Islet of Langerhans (tissue), 1 donor: ENCODE data around the gene PAGE4.

ENCODE experiments used
- FAIRE-seq: peaks from one replicate; lab custom pipeline; 2011; peaks lifted over from hg19 to GRCh38; lab: Jason Lieb, UNC

The PAGE4 gene, protein sequence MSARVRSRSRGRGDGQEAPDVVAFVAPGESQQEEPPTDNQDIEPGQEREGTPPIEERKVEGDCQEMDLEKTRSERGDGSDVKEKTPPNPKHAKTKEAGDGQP

GRCh38 chrX:49829016-49829415, at the start of gene PAGE4:
Gene PAGE4, plus strand, starts transcription at chrX:49829303. Its CDS starts 1,126 bp downstream, at chrX:49830429.
- FAIRE-seq = no peak

- FAIRE-seq = no peak
Measured at GRCh38 chrX:49784747-49785280, 44.3 kb upstream of the PAGE4 start.

- FAIRE-seq = no peak
Measured at GRCh38 chrX:49792376-49792775, 36.7 kb upstream of the PAGE4 start.

DNA sequence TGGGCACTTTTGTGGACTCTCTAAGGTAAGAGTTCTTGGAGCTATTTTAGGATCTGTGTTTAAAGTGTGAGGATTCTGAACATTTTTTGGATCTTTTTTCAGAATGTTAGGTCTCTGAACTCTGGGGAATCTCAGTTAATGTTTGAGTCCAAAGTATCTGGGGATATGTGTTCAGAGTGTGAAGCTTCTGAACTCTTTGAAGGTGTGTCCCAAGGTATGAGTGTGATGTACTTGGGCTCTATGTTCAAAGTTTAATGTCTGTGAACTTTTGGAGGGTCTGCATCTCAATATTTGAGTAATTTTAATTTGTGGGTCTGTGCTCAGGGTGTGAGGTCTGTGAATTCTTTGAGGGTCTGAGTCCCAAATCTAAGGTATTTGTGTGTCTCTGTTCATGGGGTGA, 35.4 kb upstream of the PAGE4 start:
- FAIRE-seq = no peak

GRCh38 chrX:49799828-49800227, 29.3 kb upstream of the PAGE4 start:
- no peak for FAIRE-seq

- no peak for FAIRE-seq
Measured at GRCh38 chrX:49809891-49810632, 19.0 kb upstream of the PAGE4 start.

DNA sequence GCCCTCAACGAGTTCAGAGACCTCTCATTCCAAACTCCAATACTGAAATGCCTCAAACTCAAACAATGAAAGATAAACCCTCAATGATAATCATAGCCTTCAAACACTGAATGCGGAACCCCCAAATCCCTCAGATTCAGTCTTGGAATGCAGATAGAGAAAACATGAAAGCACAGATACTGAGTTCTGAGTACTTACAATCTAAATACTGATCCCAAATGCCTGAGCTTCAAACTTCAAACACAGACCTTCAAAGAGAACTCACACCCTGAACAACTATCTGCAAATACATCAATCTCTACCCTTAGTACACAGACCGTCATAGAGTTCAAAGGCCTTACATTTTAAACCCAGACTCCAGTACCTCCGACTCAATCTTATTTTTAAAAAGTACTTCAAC, 16.9 kb upstream of the PAGE4 start:
- FAIRE-seq = no peak

GRCh38 chrX:49816435-49816834, 12.7 kb upstream of the PAGE4 start:
- FAIRE-seq = no peak

GRCh38 chrX:49838374-49838773, 9.3 kb downstream of the PAGE4 start:
- no peak for FAIRE-seq

GRCh38 chrX:49840679-49841078, 11.6 kb downstream of the PAGE4 start:
- FAIRE-seq = no peak

GRCh38 chrX:49842621-49843020, 13.5 kb downstream of the PAGE4 start:
- FAIRE-seq = no peak

DNA sequence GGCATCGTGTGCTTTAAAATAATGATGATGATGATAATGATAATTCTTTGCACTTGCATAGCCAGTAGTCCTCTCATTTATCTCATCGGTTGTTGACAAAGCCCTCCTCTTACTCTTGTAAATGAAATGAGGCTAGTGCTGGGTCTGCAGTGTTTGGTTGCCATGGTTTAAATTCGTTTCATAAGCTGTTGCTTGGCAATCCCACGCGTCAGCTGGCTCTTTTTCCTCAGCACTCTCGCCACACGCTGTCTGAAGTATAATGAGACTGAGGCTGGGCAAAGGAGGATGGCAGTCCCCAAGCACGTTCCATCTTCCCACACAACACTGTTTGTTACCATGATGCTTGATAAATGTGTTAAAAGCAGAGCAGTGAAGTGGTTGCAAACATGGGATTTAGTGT, 15.5 kb downstream of the PAGE4 start:
- FAIRE-seq = peak; percentile 60

DNA sequence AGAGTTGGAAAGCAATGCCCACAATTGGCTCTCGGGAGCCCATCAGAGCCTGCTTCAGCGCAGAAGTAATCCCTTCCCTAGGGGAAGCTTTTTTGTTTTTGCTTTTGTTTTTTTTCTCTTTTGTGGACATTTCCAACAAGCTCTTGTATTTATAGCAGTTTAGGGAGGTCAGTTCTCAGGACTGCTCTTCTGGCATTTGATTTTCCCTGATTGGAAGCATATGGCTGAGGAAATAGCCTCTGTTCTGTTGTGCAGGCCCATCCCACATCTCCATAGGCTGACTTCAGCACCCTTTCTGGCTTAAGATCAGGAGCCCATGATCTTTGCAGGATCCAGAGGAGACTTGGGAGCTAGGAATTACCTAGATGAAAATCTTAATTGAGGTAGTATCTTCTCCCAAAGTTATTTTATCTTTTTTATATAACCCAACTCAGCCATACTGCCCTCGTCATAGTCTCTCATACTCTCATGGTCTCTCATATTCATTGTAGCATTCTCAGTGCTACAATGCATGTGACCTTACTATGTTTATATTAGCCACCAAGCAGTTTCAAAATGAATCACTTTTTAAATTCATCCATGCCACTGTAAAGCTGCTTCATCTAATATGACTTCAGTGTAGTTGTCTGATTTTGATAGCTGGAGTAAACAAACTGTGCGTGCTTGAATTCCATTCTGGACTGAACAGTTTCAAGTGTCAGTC, 16.7 kb downstream of the PAGE4 start:
- FAIRE-seq = no peak

- no peak for FAIRE-seq
Measured at GRCh38 chrX:49846522-49846921, 17.4 kb downstream of the PAGE4 start.

DNA sequence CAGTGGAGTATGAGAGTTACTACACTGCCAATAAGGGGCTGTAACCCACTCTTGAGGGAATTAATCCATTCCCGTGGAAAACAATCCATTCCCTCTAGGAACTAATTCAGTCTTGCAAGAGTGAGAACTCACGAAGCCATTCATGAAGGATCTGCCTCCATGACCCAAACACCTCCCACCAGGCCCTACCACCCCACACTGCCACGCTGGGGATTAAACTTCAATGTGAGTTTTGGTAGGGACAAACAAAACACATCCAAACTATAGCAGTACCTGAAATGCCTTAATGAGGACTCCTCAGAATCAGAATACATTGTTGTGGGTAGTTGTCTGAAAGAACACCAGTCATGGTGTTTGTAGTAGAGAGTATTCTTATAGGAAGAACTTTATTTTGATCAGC, 19.2 kb downstream of the PAGE4 start:
- FAIRE-seq = no peak

- no peak for FAIRE-seq
Measured at GRCh38 chrX:49850028-49850427, 20.9 kb downstream of the PAGE4 start.

DNA sequence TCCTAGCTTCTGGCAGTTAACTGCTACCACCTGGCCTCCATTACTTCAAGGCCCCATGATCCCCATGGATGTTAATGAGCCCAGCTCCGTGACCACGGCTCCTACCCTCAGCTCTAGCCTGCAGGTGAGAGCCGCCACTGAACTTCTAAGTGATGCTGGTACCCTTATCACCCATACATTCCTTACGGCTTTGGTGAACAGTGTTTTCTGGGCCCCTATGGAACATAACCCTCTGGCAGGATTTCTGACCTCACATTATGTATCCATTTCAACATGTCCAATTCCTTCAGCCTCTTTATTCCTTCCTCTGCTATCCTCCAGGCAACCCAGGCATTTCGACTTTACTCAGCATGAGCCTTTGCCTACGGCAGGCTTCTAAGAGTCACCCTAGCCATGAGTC, 24.6 kb downstream of the PAGE4 start:
- no peak for FAIRE-seq

GRCh38 chrX:49856819-49857218, 27.7 kb downstream of the PAGE4 start:
- FAIRE-seq = no peak

- peak; percentile 65 for FAIRE-seq
Measured at GRCh38 chrX:49858341-49858740, 29.2 kb downstream of the PAGE4 start.

GRCh38 chrX:49859491-49859890, 30.4 kb downstream of the PAGE4 start:
- FAIRE-seq = no peak

DNA sequence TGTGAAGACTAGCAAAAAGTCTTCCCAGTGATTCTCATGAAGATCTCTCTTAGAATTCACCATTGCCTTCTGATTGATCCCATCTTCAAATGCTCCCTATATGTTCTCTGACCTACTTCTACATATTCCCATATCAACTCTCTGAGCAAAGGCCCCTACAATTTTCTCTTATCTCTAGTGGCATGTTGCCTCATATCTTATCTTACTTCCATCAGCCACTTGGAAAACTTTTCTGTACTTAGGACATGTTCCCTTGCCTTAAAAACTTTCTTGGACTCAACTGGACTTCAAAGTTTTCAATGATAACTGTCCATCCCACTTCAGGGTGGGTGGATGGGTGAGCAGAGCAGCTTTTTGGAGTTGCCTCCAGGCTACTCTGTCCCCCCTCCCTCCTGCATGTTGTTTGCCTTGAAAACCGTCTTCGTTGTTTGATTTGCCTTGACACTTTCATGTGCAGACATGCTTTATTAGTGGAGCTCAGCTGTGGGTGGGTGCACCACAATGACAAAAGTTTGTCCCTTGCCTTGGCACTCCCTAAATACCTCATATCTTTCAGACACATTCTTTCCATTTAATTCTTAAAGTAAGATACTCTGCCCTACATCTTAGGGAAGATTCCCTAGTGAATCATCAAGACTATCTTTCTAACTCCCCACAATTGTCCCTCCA, 31.9 kb downstream of the PAGE4 start:
- no peak for FAIRE-seq

DNA sequence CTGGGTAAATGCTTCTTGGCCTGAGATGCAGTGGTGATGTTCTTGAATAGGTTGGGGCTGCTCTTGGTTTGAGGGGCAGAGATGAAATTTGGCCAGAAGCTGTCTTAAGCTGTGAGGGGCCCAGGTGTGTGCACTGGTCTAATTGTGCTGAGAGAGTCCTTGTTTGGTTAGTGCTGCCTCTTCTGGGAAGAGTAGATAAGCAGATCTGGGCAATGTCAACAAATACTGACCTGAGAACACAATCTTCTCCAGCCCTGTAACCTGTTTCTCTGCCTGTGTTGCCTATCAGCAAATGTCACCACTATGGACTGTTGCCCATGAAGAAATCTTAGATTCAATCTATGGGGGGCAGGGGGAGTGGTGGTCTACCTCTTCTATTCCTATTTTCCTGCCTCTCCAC, 33.0 kb downstream of the PAGE4 start:
- no peak for FAIRE-seq

- FAIRE-seq = no peak
Measured at GRCh38 chrX:49868739-49869138, 39.6 kb downstream of the PAGE4 start.
